WI38 (cell line): ENCODE measurements around the gene RPL21.
"Not testable (repeated sequence)": the region's sequence is repeated elsewhere in the genome, so short reads cannot be mapped to it uniquely, and the experiment has no call there.

Experiments used
- H3K4me3 ChIP-seq: 2 replicates; pipeline ENCODE4 v1.5.1; 2011; ENCODE audit warnings: low read depth, mild to moderate bottlenecking, control low read depth, low read length
- CTCF ChIP-seq: IDR thresholded peaks from 2 replicates; pipeline ENCODE4 v1.5.1; 2012; ENCODE audit warnings: low read depth, mild to moderate bottlenecking, control low read depth, low read length

The RPL21 gene

DNA sequence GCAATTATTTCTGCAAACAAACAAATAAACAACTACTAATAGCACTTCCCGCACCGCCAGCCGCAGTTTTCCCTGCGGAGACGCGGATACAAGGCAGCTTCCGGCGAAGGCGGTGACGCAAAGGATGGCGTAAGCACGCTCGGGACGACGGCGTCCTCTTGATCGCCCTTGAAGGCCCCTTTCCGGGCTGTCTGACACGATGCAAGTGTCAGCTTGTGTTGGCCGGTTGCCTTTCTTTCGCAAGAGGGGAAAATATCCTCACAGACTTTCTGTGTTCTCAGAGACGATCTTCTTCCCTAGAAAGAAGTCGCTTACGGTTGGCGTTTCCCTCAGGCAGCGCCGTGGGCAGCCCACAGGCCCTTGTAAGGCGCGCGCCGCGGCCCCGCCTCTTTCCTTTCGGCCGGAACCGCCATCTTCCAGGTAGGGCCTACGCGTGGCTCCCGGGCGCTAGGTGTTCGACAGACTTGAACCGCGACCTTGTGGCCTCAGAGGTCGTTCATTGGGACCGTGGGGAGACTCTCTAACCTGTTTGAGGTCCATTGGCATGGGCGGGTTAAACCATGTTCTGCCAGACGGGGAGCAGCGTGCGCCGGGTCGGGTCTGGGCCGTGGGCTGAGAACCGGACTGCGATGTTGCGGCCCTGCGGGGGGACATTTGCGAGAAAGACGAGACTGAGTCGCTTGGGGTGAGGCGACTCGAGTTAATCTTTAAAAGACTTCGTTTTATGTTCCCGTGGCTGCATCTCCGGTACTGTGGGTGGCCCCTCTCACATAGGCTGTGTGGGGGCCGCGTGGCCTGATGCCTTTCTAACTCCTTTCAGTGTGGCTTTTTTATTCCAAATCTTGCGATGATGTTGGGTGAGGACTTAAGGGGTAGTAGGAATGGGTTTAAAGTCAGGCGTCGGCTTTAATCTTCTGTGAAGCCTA lies at the start of gene RPL21:
RPL21 (plus strand) TSS at position 393 of the 926 bp plus-strand sequence. CDS start 2,219 bp downstream, outside the sequence.
- no peak for TF ChIP-seq CTCF
- H3K4me3 ChIP-seq = peak within 1 kb of the TSS; percentile 85

DNA sequence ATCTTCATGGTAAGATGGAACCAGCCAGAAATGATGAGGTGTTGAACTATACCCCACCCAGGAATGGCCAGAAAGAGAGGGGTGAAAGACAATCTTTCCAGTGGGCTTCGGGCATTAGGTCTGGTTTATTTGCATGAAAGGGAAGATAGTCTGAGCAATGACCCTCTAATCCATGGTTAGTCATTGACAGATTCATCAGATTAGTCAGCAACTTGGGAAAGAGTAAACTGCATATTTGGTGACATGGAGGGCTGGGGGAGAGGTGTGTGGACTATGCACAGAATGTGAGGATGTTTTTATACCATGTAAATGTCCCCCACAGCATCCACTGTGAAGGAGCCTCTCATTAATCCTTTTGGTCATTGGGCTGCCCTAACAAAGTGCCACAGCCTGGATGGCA lies 49.7 kb upstream of the RPL21 start:
- H3K4me3 ChIP-seq = no peak overlapping the region
- no peak for TF ChIP-seq CTCF

DNA sequence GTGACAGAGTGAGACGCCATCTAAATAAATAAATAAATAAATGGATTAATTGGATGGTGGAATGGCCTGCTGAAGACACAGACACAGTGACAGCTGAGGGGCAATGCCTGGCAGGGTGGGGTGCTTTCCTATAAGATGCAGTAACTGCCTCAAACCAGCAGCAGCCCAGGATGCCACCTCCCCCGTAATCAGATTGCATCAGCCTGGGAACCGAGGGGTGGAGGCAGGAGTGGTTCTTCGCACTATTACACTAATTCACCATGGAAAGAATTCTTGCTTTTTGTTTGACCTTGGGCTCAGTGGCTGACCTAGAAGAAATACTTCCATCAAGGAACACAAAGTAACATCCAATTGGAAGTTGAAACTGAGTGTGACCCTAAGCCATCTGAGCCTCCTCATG lies 48.2 kb upstream of the RPL21 start:
- no peak overlapping the region for H3K4me3 ChIP-seq
- no peak for TF ChIP-seq CTCF

DNA sequence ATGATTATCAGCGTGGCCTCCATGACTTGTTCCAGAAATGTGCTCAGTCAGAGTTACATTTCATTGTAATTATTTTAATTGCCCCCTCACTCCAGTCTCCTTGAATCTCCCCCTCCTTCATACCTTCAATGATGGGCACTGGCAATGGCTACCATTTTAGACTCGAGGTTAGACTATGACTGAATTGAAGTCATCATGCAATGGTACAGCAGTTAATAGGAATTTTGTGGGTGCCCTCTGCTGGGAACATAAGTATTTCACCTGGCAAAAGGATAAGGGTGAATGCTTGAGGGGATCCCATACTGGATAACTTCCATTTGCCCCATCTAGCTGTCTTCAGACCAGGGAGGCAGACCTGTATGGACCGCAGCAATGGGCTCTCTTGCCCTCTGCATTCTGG lies 47.5 kb upstream of the RPL21 start:
- no peak overlapping the region for H3K4me3 ChIP-seq
- 0 out of 2 replicates have a peak, but pooled peaks have one; percentile 9 for TF ChIP-seq CTCF

DNA sequence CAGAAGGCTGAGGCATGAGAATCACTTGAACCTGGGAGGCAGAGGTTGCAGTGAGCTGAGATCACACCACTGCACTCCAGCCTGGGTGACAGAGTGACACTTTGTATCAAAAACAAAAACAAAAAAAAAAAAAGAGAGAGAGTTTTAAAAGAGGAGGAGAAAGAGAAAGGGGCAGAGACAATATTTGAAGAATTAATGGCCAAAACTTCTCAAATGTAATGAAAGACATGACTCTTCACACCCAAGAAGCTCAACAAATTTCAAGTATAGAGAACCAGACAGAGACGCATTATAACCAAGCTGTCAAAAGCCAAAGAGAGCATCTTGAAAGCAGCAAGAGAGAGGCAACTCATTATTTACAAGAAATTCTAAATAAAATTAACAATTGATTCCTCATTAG lies 42.8 kb upstream of the RPL21 start:
- no peak overlapping the region for H3K4me3 ChIP-seq
- TF ChIP-seq CTCF = no peak

DNA sequence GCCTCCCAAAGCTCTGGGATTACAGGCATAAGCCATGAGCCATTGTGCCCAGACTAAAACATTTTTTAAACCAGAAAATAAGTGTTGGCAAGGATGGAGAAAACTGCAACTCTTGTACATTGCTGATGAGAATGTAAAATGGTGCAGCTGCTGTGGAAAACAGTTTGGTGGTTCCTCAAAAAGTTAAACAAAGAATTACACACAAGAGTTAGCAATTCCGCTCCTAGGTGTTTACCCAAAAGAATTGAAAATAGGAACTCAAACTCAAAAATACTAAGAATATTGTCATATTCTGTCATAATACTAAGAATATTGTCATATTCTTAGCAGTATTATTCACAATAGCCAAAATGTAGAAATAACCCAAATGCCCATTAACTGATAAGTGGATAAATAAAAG lies 40.1 kb upstream of the RPL21 start:
- TF ChIP-seq CTCF = no peak
- H3K4me3 ChIP-seq = no peak overlapping the region

- no peak for TF ChIP-seq CTCF
- H3K4me3 ChIP-seq = no peak overlapping the region
Measured at GRCh38 chr13:27211771-27212364, 39.5 kb upstream of the RPL21 start.

- H3K4me3 ChIP-seq = not testable (repeated sequence)
Measured at GRCh38 chr13:27213386-27213785, 38.0 kb upstream of the RPL21 start.

DNA sequence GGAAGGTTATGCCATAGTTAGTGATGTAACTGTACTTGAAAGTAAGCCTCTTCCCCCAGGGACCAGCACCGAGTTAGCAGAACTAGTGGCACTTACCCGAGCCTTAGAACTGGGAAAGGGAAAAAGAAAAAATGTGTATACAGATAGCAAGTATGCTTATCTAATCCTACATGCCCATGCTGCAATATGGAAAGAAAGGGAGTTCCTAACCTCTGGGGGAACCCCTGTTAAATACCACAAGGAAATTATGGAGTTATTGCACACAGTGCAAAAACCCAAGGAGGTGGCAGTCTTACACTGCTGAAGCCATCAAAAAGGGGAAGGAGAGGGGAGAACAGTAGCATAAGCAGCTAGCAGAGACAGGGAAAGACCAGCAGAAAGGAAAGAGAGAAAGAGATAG lies 33.6 kb upstream of the RPL21 start:
- not testable (repeated sequence) for H3K4me3 ChIP-seq

DNA sequence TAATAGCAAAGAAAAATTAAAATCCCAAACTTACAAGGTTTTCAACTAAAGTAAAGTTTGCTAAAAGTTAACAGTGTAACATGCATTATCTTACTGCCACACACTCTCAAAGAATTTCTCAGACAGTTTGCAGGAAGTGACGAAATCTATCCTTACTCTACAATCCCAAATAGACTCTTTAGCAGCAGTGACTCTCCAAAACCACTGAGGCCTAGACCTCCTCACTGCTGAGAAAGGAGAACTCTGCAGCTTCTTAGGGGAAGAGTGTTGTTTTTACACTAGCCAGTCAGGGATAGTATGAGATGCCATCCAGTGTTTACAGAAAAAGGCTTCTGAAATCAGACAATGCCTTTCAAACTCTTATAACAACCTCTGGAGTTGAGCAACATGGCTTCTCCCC lies 32.5 kb upstream of the RPL21 start:
- H3K4me3 ChIP-seq = not testable (repeated sequence)
